ENCODE results near the gene RNF17. TPM values are rescaled to one million over a fixed set of nuclear protein-coding genes. Genes with fewer than 3 reads are reported as not detected.

Gene RNF17
- total and polyA plus RNA-seq, 2 of the 8 experiments (the other 6 are each of a cell fraction or from before 2014, with no cell fraction given): not detected

DNA sequence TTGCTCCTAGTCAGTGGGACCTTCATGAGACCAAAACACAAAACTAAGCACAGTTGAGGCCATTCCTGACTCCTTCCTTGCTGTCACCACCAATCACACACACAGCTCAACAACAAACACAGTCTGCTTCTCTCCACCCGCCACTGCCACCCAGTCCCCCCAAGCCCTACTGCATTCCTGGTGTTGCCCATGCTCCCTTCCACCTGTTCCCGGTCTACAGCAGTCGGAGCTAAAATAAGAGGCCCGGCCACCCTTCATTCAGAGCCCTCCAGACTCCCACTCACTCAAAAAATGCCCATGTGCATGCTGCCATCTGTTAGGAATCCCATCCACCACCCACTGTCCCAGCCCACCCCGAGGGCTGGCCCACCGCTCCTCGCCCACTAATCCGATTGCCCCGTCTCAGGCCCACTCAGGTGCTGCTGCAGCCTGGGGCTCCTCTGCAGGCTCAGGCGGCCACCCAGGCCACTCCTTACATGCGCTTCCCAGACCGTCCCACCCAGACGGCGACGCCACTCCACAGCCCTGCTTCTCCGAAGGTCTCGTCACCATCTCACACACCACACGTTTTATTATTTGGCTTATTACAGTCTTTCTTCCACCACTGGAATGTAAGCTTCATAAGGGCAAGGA lies 127.6 kb downstream of the RNF17 start:
- no peak overlapping the region for H4K91ac ChIP-seq (replicated peaks; ENCODE audit: insufficient read length, low read length)
- H2BK5ac ChIP-seq (ENCODE audit: low read depth, low read length): no peak overlapping the region; the same call in 1 of the 2 replicates
- H2AFZ ChIP-seq (ENCODE audit: low read length): no peak overlapping the region
- no peak for DNase-seq (ENCODE audit: low read depth in 1 of 2, low spot score in 2 of 2)
- no peaks in the 10 kb centered on the region for H3K27me3 ChIP-seq (replicated peaks in 1 of 4; ENCODE audit: control insufficient read depth in 3 of 4, extremely low read depth in 1 of 4, insufficient read depth in 3 of 4, low read length in 3 of 4)
- H3K27ac ChIP-seq (ENCODE audit: low read depth, low read length): no peak overlapping the region
- ChIA-PET POLR2A (ENCODE audit: partially characterized antibody) (no interaction called here), CTCF (ENCODE audit: partially characterized antibody) (interaction anchor here (0.7 to 1.2 kb wide), 3 partner anchors 42 to 127 kb away, joined by 3 read pairs; no protein-coding TSS in a partner anchor)
- no peak overlapping the region for H2BK20ac ChIP-seq (ENCODE audit: low read length)
- H3K36me3 ChIP-seq (ENCODE audit: control insufficient read depth in 2 of 4, insufficient read depth in 4 of 4, low read length in 3 of 4): peaks cover 0 to 22% (median 17%) of the 10 kb centered on the region in 4 experiments; a peak in 5 of 8 replicates
- no peak overlapping the region for H3K56ac ChIP-seq (replicated peaks; ENCODE audit: insufficient read length, low read depth, low read length)
- H2BK12ac ChIP-seq (ENCODE audit: low read depth, low read length): no peak overlapping the region
- FAIRE-seq: no peak
- no peak overlapping the region for H4K5ac ChIP-seq (ENCODE audit: insufficient read length, low read depth, low read length)
- H3K4me3 ChIP-seq (ENCODE audit: extremely low read depth in 1 of 4, insufficient read depth in 2 of 4, low read depth in 3 of 4, low read length in 4 of 4): no peak overlapping the region
- no peak overlapping the region for H3K23ac ChIP-seq (ENCODE audit: insufficient read length)
- H4K8ac ChIP-seq (ENCODE audit: extremely low read depth, insufficient read depth, low read length): no peak overlapping the region; the same call in 1 of the 2 replicates
- no peaks in the 10 kb centered on the region for H3K23me2 ChIP-seq (ENCODE audit: low read depth, low read length)
- no peak overlapping the region for H3K14ac ChIP-seq (ENCODE audit: insufficient read length)
- H2BK15ac ChIP-seq (ENCODE audit: low read length): no peak overlapping the region
- 89% methylated on average over 18 of the region's 18 CpGs; no CpG with 5 or more reads in 1 of the 2 experiments for WGBS, 2 experiments (ENCODE audit: extremely low coverage in 1 of 2, insufficient coverage in 1 of 2, insufficient read length in 1 of 2, insufficient replicate concordance in 2 of 2, low coverage in 1 of 2, low lambda C conversion rate in 2 of 2, missing lambda C conversion rate in 1 of 2)
- no peak overlapping the region for H3K4me2 ChIP-seq (ENCODE audit: insufficient read depth in 1 of 2, low read depth in 2 of 2, low read length in 2 of 2)
- H4K20me1 ChIP-seq (replicated peaks in 1 of 2; ENCODE audit: control insufficient read depth in 1 of 2, insufficient read depth in 2 of 2, low read length in 2 of 2): peaks cover 3 to 5% of the 10 kb centered on the region in 2 experiments
- no peaks in the 10 kb centered on the region for H3K9me3 ChIP-seq (ENCODE audit: insufficient read depth in 2 of 2, low read depth in 1 of 2, low read length in 1 of 2)
- H3K79me1 ChIP-seq (ENCODE audit: low read depth, low read length): no peaks in the 10 kb centered on the region
- H3K18ac ChIP-seq (ENCODE audit: extremely low read depth, low read length): no peak overlapping the region
- H2BK120ac ChIP-seq (replicated peaks; ENCODE audit: low read depth, low read length): no peak overlapping the region
- peaks cover 0 to 6% (median 0%) of the 10 kb centered on the region in 4 experiments; a peak in 3 of 7 replicates for H3K4me1 ChIP-seq (replicated peaks in 1 of 4; ENCODE audit: control insufficient read depth in 3 of 4, insufficient read depth in 4 of 4, low read length in 3 of 4)
- no peak overlapping the region for H3K4ac ChIP-seq (replicated peaks; ENCODE audit: insufficient read length, low read depth, low read length)
- H2AK5ac ChIP-seq (ENCODE audit: low read depth, low read length): no peak overlapping the region
- no peaks in the 10 kb centered on the region for H3K79me2 ChIP-seq (ENCODE audit: control insufficient read depth in 1 of 2, insufficient read depth in 2 of 2, low read length in 2 of 2)
- H3K9ac ChIP-seq (replicated peaks in 1 of 4; ENCODE audit: extremely low read depth in 1 of 4, low read depth in 3 of 4, low read length in 3 of 4): no peak overlapping the region
- TF ChIP-seq SIN3A (conservative IDR thresholded peaks at IDR 0.05 in 1 of 2, IDR thresholded peaks at IDR 0.05 in 1 of 2; ENCODE audit: low read depth in 1 of 2, low read length in 2 of 2) (no peak), CTBP2 (IDR thresholded peaks at IDR 0.05; ENCODE audit: borderline replicate concordance, insufficient read depth, insufficient read length, low read length) (no peak), GTF2F1 (IDR thresholded peaks at IDR 0.05; ENCODE audit: borderline replicate concordance, low read depth, low read length) (no peak), SUZ12 (IDR thresholded peaks at IDR 0.05; ENCODE audit: low read length) (no peak), TAF1 (IDR thresholded peaks at IDR 0.05; ENCODE audit: low read depth, low read length) (no peak), EGR1 (IDR thresholded peaks at IDR 0.05; ENCODE audit: borderline replicate concordance, low read depth, low read length) (no peak), YY1 (IDR thresholded peaks at IDR 0.05; ENCODE audit: low read depth, low read length) (no peak), SP4 (IDR thresholded peaks at IDR 0.05; ENCODE audit: low read length) (no peak), HDAC2 (IDR thresholded peaks at IDR 0.05; ENCODE audit: borderline replicate concordance in 1 of 2, low read depth in 2 of 2, low read length in 2 of 2) (no peak), GABPA (IDR thresholded peaks at IDR 0.05; ENCODE audit: borderline replicate concordance, insufficient read depth, low read length) (no peak)
- TF ChIP-seq, protein P1, sequence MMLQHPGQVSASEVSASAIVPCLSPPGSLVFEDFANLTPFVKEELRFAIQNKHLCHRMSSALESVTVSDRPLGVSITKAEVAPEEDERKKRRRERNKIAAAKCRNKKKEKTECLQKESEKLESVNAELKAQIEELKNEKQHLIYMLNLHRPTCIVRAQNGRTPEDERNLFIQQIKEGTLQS (IDR thresholded peaks at IDR 0.05; ENCODE audit: insufficient read depth, low read depth, low read length): no peak
